Vagina (tissue), 2 donors: ENCODE measurements around the gene TYSND1. TPM values are rescaled to one million over a fixed set of nuclear protein-coding genes. Genes with fewer than 3 reads are reported as not detected.

Experiments
- DNase-seq, 2 donors: peaks; one replicate each; pipeline ENCODE4 v3.0.0-alpha.2; 2017; ENCODE audit errors: extremely low spot score in 2 of 2
- H3K27ac ChIP-seq: fragments of 200-600 bp; sonication (generic); one replicate; pipeline ENCODE4 v1.5.1; 2019
- H3K27me3 ChIP-seq: fragments of 200-600 bp; sonication (generic); one replicate; pipeline ENCODE4 v1.5.1; 2019
- H3K36me3 ChIP-seq, 2 donors: fragments of 200-600 bp; sonication (generic); one replicate each; pipeline ENCODE4 v1.5.1; 2017 to 2019
- H3K4me1 ChIP-seq: fragments of 200-600 bp; sonication (generic); one replicate; pipeline ENCODE4 v1.5.1; 2019
- H3K4me3 ChIP-seq, 2 donors: fragments of 200-600 bp; sonication (generic); 1 replicate in 1 of 2; 2 replicates in 1 of 2; pipeline ENCODE4 v1.5.1; 2016 to 2019
- H3K9me3 ChIP-seq: fragments of 200-600 bp; sonication (generic); one replicate; pipeline ENCODE4 v1.5.1; 2019
- POLR2A ChIP-seq, 2 donors: fragments of 450-650 bp; IDR thresholded peaks; one replicate each; pipeline ENCODE4 v1.6.1; 2017; ENCODE audit warnings: antibody characterized with exemption in 2 of 2, mild to moderate bottlenecking in 2 of 2, moderate library complexity in 2 of 2
- POLR2AphosphoS5 ChIP-seq, 2 donors: sonication (generic); formaldehyde crosslinking; IDR thresholded peaks; one replicate each; pipeline ENCODE4 v1.9.0; 2017; ENCODE audit warnings: antibody characterized with exemption in 2 of 2, mild to moderate bottlenecking in 2 of 2, low read depth in 1 of 2; ENCODE audit not compliant: insufficient read depth in 1 of 2
- intact Hi-C: fragments of 100-400 bp; cut with DNase I; formaldehyde crosslinking; loops from one replicate; pipeline ENCODE4 v1.15.1; 2023
- total RNA-seq: library from RNA; depleted of rRNA; stranded (reverse); fragments of >200 nt; gene quantifications from one replicate; pipeline ENCODE4 v1.2.3, GENCODE V29; 2016
- TF ChIP-seq, protein P1 (sequence below), 3 experiments: fragments of 450-650 bp in 2 of 3; fragments of 200-600 bp in 1 of 3; sonication (generic) in 1 of 3; IDR thresholded peaks; one replicate each; pipeline ENCODE4 v1.5.1; 2017 to 2019; ENCODE audit warnings: antibody characterized with exemption in 3 of 3, mild to moderate bottlenecking in 2 of 3, moderate library complexity in 2 of 3

Gene TYSND1, protein sequence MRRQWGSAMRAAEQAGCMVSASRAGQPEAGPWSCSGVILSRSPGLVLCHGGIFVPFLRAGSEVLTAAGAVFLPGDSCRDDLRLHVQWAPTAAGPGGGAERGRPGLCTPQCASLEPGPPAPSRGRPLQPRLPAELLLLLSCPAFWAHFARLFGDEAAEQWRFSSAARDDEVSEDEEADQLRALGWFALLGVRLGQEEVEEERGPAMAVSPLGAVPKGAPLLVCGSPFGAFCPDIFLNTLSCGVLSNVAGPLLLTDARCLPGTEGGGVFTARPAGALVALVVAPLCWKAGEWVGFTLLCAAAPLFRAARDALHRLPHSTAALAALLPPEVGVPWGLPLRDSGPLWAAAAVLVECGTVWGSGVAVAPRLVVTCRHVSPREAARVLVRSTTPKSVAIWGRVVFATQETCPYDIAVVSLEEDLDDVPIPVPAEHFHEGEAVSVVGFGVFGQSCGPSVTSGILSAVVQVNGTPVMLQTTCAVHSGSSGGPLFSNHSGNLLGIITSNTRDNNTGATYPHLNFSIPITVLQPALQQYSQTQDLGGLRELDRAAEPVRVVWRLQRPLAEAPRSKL
- total RNA-seq: 15.7 TPM

DNA sequence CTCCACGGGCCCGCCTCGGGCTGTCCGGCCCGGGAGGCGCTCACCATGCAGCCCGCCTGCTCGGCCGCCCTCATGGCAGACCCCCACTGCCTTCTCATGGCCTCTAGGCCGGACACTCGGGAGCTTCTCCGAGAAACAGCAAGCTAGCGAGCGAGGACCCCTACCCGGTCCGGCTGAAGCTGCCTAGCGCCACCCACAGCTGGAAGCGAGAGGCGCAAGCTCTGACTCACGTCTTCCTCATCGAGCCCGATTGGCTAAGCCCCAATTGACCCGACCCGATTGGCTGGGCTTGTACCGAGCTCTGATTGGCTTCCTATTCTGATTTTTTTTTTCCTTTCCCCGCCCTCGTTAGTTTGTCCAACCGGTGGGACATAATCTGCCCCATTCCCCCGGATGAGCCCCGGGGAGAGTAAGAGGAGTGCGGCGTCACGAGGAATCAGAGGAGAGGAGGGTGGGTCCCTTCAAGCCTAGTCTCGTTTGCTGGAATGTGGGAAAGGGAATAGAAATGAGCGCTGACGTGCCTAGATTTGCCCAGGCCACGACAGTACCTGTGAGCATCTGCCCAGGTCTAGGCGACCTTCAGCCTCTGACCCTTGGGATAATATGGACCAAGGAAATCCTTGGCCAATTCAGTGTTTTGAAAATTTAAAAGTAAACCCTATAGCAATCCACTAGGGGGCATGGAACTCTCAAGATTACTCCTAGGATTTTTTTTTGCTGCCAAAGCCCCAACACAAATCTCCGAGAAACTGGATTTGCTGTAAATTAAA lies at the start of gene TYSND1:
Gene TYSND1, minus strand, starts transcription at position 212 of the 770 bp plus-strand sequence. Its CDS starts 114 bp downstream, at position 98.
- H3K4me3 ChIP-seq: peak within 1 kb of the TSS; percentile 76 to 89
- TF ChIP-seq, protein P1, sequence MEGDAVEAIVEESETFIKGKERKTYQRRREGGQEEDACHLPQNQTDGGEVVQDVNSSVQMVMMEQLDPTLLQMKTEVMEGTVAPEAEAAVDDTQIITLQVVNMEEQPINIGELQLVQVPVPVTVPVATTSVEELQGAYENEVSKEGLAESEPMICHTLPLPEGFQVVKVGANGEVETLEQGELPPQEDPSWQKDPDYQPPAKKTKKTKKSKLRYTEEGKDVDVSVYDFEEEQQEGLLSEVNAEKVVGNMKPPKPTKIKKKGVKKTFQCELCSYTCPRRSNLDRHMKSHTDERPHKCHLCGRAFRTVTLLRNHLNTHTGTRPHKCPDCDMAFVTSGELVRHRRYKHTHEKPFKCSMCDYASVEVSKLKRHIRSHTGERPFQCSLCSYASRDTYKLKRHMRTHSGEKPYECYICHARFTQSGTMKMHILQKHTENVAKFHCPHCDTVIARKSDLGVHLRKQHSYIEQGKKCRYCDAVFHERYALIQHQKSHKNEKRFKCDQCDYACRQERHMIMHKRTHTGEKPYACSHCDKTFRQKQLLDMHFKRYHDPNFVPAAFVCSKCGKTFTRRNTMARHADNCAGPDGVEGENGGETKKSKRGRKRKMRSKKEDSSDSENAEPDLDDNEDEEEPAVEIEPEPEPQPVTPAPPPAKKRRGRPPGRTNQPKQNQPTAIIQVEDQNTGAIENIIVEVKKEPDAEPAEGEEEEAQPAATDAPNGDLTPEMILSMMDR (IDR thresholded peaks at IDR 0.05): peak in 1 of 3 experiments; percentile 56
- peak in 1 of 2 donors; percentile 83 for TF ChIP-seq POLR2A (IDR thresholded peaks at IDR 0.05)
- peak; percentile 97 for TF ChIP-seq POLR2AphosphoS5 (IDR thresholded peaks at IDR 0.05; ENCODE audit: insufficient read depth in 1 of 2, low read depth in 1 of 2)
- no peaks in the 10 kb centered on the region for H3K9me3 ChIP-seq
- peaks cover 0 to 27% of the 10 kb centered on the region in 2 donors for H3K36me3 ChIP-seq
- intact Hi-C loops: loop anchor here (1.0 kb wide), 1 partner anchor 24 kb away; the partner anchor contains the start of gene SAR1A
- no peaks in the 10 kb centered on the region for H3K27me3 ChIP-seq
- peaks cover 29% of the 10 kb centered on the region for H3K4me1 ChIP-seq
- H3K27ac ChIP-seq: peak within 1 kb of the TSS; percentile 94
- DNase-seq: peak in 1 of 2 donors; percentile 99

DNA sequence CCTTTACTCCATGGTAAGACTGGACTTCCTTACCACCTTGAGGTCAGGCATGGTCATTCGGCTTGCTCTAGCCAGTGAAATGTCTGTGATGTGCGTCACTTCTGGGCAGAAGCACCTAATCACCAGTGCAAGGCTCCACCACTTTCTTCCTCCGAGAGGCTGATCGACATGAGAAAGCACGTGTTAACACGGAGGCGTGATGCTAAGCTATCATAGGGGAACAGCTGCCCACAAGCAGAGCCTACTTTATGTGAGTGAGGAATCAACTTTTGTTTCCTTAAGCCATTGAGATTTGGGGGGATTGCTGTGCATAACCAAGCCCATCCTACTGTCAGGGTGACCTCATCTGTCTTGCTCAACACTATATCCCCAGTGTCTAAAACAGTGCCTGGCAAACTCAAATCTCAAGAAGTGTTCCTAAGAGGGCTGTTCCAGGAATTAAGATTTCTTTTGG lies 46.9 kb upstream of the TYSND1 start:
- H3K4me3 ChIP-seq: no peak overlapping the region
- no peaks in the 10 kb centered on the region for H3K9me3 ChIP-seq
- peaks cover 7% of the 10 kb centered on the region for H3K4me1 ChIP-seq
- DNase-seq: no peak
- no peaks in the 10 kb centered on the region for H3K27me3 ChIP-seq
- intact Hi-C loops: no loop called here
- no peak for TF ChIP-seq POLR2A (IDR thresholded peaks at IDR 0.05)
- TF ChIP-seq, protein P1 (IDR thresholded peaks at IDR 0.05): no peak
- no peak for TF ChIP-seq POLR2AphosphoS5 (IDR thresholded peaks at IDR 0.05; ENCODE audit: insufficient read depth in 1 of 2, low read depth in 1 of 2)
- peak overlapping the region; percentile 52 for H3K27ac ChIP-seq
- peaks cover 0 to under 1% of the 10 kb centered on the region in 2 donors for H3K36me3 ChIP-seq

DNA sequence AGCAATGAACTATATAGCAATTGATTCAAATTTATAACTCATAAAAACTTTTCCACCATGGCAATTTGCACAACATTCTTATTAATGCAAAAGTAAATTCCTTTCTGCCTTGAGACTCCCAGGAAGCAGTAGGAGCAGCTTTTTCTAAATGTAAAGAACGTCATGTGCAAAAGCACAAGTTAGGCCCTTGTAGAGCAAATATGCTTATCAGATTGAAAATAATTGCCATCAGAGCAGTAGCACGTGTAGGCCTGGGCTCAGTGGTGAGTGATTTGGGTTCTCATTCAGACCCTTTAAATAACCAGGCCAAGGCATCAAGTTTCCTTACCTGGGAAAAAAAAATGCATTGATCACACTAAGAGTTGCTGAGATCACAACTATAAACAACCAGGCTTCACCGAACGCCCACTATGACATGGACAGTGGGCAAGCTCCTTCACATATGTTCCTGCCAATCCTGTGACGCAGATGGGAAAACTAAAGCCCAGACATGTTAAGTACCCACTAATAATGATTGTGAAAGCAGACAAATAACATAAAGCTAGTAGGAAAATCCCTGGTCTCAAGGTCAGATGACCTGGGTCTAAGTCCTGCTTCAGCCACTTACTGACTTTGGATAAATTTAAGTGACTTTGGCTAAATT lies 45.9 kb upstream of the TYSND1 start:
- Histone ChIP-seq H3K9me3 (no peaks in the 10 kb centered on the region), H3K4me1 (peaks cover 7% of the 10 kb centered on the region), H3K36me3 (no peaks in the 10 kb centered on the region), H3K27ac (peak overlapping the region; percentile 52), H3K27me3 (no peaks in the 10 kb centered on the region), H3K4me3 (no peak overlapping the region)
- intact Hi-C loops: no loop called here
- TF ChIP-seq POLR2A (IDR thresholded peaks at IDR 0.05) (no peak), POLR2AphosphoS5 (IDR thresholded peaks at IDR 0.05; ENCODE audit: insufficient read depth in 1 of 2, low read depth in 1 of 2) (no peak)
- TF ChIP-seq, protein P1 (IDR thresholded peaks at IDR 0.05): no peak
- DNase-seq: no peak

DNA sequence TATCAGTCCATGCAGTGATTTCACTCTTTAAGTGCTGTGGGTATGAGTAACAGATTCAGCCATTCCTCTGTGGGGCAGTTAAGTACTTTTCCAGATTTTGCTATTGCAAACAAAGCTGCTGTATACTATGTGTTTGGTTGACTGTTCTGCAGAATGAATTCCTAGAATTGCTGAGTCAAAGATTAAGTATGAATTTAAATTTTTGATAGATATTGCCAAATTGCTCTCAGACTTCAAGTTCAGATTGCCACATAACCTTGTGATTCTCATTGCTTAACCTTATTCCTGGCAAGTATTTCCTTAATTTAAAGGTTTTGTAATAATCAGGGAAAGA lies 45.4 kb upstream of the TYSND1 start:
- H3K27ac ChIP-seq: peak overlapping the region; percentile 52
- no peaks in the 10 kb centered on the region for H3K9me3 ChIP-seq

More for the DNA sequence above, 45.4 kb upstream of the TYSND1 start:
- DNase-seq: no peak
- no peaks in the 10 kb centered on the region for H3K36me3 ChIP-seq
- peaks cover 7% of the 10 kb centered on the region for H3K4me1 ChIP-seq
- TF ChIP-seq POLR2A (IDR thresholded peaks at IDR 0.05): no peak
- TF ChIP-seq, protein P1 (IDR thresholded peaks at IDR 0.05): no peak
- TF ChIP-seq POLR2AphosphoS5 (IDR thresholded peaks at IDR 0.05; ENCODE audit: insufficient read depth in 1 of 2, low read depth in 1 of 2): peak in 1 of 2 donors; percentile 24
- intact Hi-C loops: no loop called here
- no peak overlapping the region for H3K4me3 ChIP-seq
- H3K27me3 ChIP-seq: no peaks in the 10 kb centered on the region
